Activated CD8-positive, alpha-beta memory T cell treated with anti-CD3 and anti-CD28 coated beads, Interleukin-2, amount 50 U/mL, for 24 hours (primary cell): ENCODE results near the gene PDE4A.
"Not testable (repeated sequence)": the region's sequence is repeated elsewhere in the genome, so short reads cannot be mapped to it uniquely, and the experiment has no call there.

Source experiments
- DNase-seq: peaks from one replicate; pipeline ENCODE4 v3.0.0-alpha.2; 2020; ENCODE audit errors: extremely low read depth

Gene PDE4A

GRCh38 chr19:10403137-10404021 is 17.0 kb upstream of the PDE4A start, which contains the start of gene CDC37:
Gene CDC37 (minus strand): TSS chr19:10403542. CDS start chr19:10403479, 63 bp downstream.
- DNase-seq: peak; percentile 95

GRCh38 chr19:10404888-10405820 is 15.2 kb upstream of the PDE4A start:
- DNase-seq: no peak

GRCh38 chr19:10406191-10406590 is 14.1 kb upstream of the PDE4A start:
- DNase-seq: no peak

- DNase-seq: no peak
Measured at GRCh38 chr19:10407096-10407495, 13.2 kb upstream of the PDE4A start.

DNA sequence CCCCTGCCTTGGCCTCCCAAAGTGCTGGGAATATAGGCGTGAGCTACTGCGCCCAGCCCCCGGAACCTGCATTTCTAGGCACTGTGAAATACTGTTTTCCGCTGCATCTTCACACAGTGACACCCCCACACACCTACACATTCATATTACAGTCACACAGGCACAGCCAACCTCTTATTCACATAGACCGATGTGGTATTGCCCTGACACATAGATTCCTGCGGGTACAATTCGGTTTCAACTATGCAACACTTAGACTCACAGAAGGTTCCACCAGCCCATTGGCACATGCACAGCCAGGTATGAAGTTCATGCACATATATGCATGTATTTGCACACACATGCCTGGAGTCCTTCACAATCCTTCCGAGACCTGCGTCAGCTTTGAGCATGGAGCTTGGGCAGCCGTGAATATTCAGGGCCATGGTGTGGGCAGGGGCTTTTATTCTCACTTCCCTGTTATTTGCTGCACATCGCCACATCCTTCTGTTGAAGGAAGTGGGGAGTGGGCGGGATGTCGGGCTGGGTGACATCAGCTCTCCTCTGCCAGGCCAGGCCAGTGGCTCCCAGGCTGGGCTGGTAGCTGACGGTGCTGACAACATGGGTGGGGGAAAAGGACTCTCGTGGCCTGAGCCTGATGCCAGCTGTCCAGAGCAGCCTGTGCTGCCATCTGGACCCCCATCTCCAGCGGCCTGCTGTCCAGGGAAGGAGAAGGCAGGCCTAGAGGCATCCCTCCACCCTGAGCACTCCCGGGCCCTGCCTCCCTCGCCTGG is 11.6 kb upstream of the PDE4A start:
- DNase-seq: no peak

DNA sequence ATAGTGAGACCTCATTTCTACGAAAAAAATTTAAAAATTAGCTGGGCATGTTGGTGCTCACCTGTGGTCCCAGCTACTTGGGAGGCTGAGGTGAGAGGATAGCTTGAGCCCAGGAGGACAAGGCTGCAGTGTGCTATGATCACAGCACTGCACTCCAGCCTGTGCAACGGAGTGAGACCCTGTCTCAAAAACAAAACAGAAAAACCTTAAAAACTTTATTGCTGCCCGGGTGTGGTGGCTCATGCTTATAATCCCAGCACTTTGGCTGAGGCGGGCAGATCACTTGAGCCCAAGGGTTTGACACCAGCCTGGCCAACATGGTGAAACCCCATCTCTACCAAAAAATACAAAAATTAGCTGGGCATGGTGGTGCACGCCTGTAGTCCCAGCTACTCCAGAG is 9.1 kb upstream of the PDE4A start:
- DNase-seq: not testable (repeated sequence)

- DNase-seq: no peak
Measured at GRCh38 chr19:10412257-10412977, 7.9 kb upstream of the PDE4A start.

- no peak for DNase-seq
Measured at GRCh38 chr19:10416083-10416379, 4.3 kb upstream of the PDE4A start.

DNA sequence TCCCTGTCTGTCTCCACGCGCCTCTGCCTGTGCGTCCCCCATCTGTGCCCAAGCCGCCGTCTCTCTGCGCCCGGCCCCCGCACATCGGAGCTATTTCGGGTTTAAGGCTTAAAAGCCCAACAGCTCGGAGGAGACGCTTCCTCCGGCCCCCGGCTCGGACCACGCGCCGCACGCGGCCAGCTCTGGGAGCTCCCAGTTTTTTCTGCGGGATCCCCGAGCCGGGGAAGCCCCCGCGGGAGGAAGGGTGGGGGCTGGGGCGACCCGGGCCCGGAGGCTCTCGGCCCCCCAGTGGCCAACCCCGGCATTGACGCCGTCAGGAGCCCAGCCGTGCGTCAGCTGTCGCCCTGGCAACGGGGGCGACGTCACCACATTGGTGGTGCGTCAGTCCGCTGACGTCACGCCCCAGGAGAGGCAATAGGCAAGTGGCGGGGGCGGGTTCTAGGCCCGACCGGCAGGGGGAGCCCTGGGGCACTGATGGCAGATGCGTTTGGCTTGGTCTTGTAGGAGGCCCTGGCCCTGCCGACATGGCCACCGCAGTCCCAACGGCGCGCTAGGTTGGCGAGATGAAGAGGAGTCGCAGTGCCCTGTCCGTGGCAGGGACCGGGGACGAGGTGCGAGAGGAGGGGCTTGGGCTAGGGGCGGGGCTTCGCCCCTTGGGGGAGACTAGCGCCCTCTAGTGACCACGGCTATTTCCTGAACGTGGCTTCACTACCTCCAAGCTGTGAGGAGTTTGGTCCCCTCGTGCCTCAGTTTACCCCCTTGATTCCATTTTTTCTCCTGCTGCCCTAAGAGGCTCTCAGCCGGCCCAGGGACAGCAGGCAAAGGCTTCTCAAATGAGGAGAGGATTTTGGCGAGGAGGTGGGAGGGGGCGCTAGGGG is 3.7 kb upstream of the PDE4A start:
- DNase-seq: peak; percentile 80

- DNase-seq: no peak
Measured at GRCh38 chr19:10417541-10418234, 2.6 kb upstream of the PDE4A start.

GRCh38 chr19:10418235-10418484 is 2.2 kb upstream of the PDE4A start:
- no peak for DNase-seq

GRCh38 chr19:10418485-10419199 is 1.7 kb upstream of the PDE4A start:
- no peak for DNase-seq

DNA sequence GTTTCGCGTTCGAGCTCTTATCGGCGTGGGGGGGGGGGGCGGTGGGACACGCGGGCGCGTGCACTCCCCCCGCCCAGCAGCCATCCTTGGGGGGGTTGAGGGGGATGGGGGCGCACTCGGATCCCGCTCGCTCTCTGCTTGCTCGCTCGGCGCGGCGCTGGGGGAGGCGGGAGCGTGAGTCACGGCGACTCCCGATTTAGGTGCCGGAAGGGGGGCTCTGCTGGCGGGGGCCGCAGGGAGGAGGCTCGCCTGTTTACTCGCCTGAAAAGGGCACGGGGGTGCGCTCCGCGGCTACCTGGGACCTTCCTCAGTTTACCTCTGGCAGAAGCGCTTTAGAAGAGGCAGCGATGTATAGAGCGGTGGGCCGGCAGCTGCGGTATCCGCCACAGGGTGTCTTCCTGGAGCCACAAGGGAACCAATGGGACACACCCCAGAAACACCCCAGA is 1.1 kb upstream of the PDE4A start:
- DNase-seq: no peak

DNA sequence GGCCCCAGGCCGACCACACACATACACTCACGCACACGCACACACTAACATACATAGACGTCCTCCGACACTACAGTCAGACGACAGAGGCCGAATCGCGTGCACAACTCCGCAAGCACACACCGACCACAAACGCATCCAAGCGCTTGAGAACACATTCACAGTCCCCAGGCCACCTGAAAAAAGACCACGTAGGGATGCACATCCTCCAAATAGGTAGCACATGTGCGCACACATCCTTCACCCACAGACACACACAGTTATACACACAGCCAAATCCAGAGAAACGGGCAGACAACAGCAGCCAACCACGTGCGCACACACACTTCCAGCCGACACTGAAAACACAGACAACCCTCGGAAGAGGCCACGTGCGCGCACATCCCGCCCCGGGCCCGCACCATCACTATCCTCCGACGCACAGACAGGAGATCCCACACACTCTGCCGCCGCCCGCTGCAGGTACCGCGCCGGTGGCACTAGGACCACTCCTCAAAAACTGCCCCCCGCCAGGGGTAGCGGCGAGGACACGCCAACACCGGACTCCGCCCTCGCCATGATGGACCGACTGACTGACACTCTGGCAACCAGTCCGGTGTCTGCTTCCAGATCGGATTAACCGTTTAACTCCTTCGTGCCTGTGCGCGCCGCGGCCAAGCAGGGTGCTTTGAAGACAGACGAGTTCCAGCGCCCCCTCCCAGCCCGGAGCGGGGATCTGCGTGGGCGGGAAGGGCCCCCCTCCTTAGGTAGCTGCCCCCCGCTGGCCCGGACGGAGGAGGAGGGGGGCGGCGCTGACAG is 493 bp upstream of the PDE4A start:
- DNase-seq: no peak

- DNase-seq: no peak
Measured at GRCh38 chr19:10421240-10422045, 1.1 kb downstream of the PDE4A start.

DNA sequence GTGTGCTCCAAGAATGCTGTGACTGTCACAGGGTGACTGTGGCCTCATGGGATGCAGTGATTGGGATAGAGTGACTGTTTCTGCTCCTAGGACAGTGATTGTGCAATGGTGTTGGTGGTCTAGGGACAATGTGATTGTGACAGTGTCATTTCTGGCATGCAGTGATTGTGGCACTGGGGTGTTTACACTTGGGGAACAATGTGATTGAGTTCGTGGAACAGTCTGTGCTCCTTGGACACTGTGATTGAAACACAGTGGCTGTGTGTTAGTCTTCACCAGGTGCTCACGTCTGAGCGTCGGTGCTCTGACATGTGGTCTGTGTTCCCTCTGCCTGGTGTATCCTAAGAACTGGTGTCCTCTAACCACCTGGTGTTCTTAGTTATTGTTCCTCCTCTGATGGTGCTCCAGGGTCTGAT is 1.7 kb downstream of the PDE4A start:
- DNase-seq: no peak

- no peak for DNase-seq
Measured at GRCh38 chr19:10422846-10423245, 2.5 kb downstream of the PDE4A start.
